Measurements from ENCODE around the gene PSMD7. TPM values are rescaled to one million over a fixed set of nuclear protein-coding genes. Genes with fewer than 3 reads are reported as not detected.
A peak's percentile ranks its signal among the peaks of the same experiment; 100 is the strongest.

Gene PSMD7
- total and polyA plus RNA-seq, 8 donors, result 19.5 to 39.7 (median 30.0) TPM

- Histone ChIP-seq H3K4me3 (no peak overlapping the region), H3K9me3 (no peaks in the 10 kb centered on the region), H3K4me1 (no peaks in the 10 kb centered on the region), H3K36me3 (no peaks in the 10 kb centered on the region), H3K27me3 (no peaks in the 10 kb centered on the region), H3K27ac (no peak overlapping the region)
- FAIRE-seq, result no peak
- ATAC-seq, result no peak
- no peak for TF ChIP-seq CTCF (IDR thresholded peaks at IDR 0.05)
- intact Hi-C loops (cut with DNase I), result no loop called here
- 58 to 73% methylated on average over 2 of the region's 2 CpGs for WGBS, 2 donors
- DNase-seq, result no peak
These were observed 24.7 kb upstream of the PSMD7 start for GRCh38 chr16:74271872-74272271.

- no peaks in the 10 kb centered on the region for H3K27me3 ChIP-seq
- no peak overlapping the region for H3K4me3 ChIP-seq
- peak in 2 of 4 donors; percentile 15 to 39 for TF ChIP-seq CTCF (IDR thresholded peaks at IDR 0.05)
- FAIRE-seq (peak; percentile 34), DNase-seq (no peak), ATAC-seq (peak in 2 of 4 donors; percentile 47 to 54)
- no peaks in the 10 kb centered on the region for H3K9me3 ChIP-seq
- no peaks in the 10 kb centered on the region for H3K4me1 ChIP-seq
- H3K27ac ChIP-seq, result no peak overlapping the region
- intact Hi-C loops (cut with DNase I), result no loop called here
- 6 to 10% methylated on average over 2 of the region's 2 CpGs for WGBS, 2 donors
- no peaks in the 10 kb centered on the region for H3K36me3 ChIP-seq
These were observed 21.5 kb upstream of the PSMD7 start for GRCh38 chr16:74275031-74275636.

- TF ChIP-seq CTCF (IDR thresholded peaks at IDR 0.05), result no peak
- no peaks in the 10 kb centered on the region for H3K36me3 ChIP-seq
- no peak overlapping the region for H3K4me3 ChIP-seq
- no peaks in the 10 kb centered on the region for H3K27me3 ChIP-seq
- intact Hi-C loops (cut with DNase I), result no loop called here
- ATAC-seq, result no peak
- FAIRE-seq, result no peak
- WGBS, 2 donors, result 41 to 49% methylated on average over 7 of the region's 7 CpGs
- no peak for DNase-seq
- H3K9me3 ChIP-seq, result no peaks in the 10 kb centered on the region
- H3K4me1 ChIP-seq, result no peaks in the 10 kb centered on the region
- no peak overlapping the region for H3K27ac ChIP-seq
These were observed 20.9 kb upstream of the PSMD7 start for GRCh38 chr16:74275711-74276110.

- H3K4me3 ChIP-seq, result no peak overlapping the region
- H3K27me3 ChIP-seq, result no peaks in the 10 kb centered on the region
- ATAC-seq (no peak), DNase-seq (no peak), FAIRE-seq (no peak)
- H3K4me1 ChIP-seq, result no peaks in the 10 kb centered on the region
- intact Hi-C loops (cut with DNase I), result no loop called here
- WGBS, 2 donors, result 60 to 63% methylated on average over 2 of the region's 2 CpGs
- TF ChIP-seq CTCF (IDR thresholded peaks at IDR 0.05), result no peak
- no peak overlapping the region for H3K27ac ChIP-seq
- no peaks in the 10 kb centered on the region for H3K9me3 ChIP-seq
- no peaks in the 10 kb centered on the region for H3K36me3 ChIP-seq
These were observed 18.6 kb upstream of the PSMD7 start for GRCh38 chr16:74277974-74278373.

GRCh38 chr16:74279266-74279665 is 17.3 kb upstream of the PSMD7 start:
- intact Hi-C loops (cut with DNase I), result no loop called here
- H3K36me3 ChIP-seq, result no peaks in the 10 kb centered on the region
- ATAC-seq (no peak), FAIRE-seq (no peak), DNase-seq (no peak)
- no peaks in the 10 kb centered on the region for H3K9me3 ChIP-seq
- WGBS, 2 donors, result 79 to 86% methylated on average over 3 of the region's 3 CpGs
- no peak overlapping the region for H3K4me3 ChIP-seq
- H3K27me3 ChIP-seq, result no peaks in the 10 kb centered on the region
- no peaks in the 10 kb centered on the region for H3K4me1 ChIP-seq
- no peak overlapping the region for H3K27ac ChIP-seq
- no peak for TF ChIP-seq CTCF (IDR thresholded peaks at IDR 0.05)
